SU-DHL-6 (cell line): ENCODE data around the gene NOTO.
"Not testable (repeated sequence)": the region's sequence is repeated elsewhere in the genome, so short reads cannot be mapped to it uniquely, and the experiment has no call there.

ENCODE experiments used
- H2AFZ ChIP-seq: fragments of 200-600 bp; sonication (generic); 2 replicates; pipeline ENCODE4 v1.6.1; 2014; ENCODE audit warnings: low read depth, mild to moderate bottlenecking, moderate library complexity, mixed read lengths, antibody characterized with exemption, low read length; ENCODE audit not compliant: severe bottlenecking
- H3F3A ChIP-seq: fragments of 200-600 bp; shearing (Covaris generic); 2 replicates; pipeline ENCODE4 v1.6.0; 2016; ENCODE audit warnings: antibody characterized with exemption, mild to moderate bottlenecking; ENCODE audit not compliant: insufficient read depth
- H3K27ac ChIP-seq: fragments of 200-600 bp; sonication (generic); 2 replicates; pipeline ENCODE4 v1.5.1; 2016; ENCODE audit warnings: low read depth, mild to moderate bottlenecking, low read length, moderate library complexity, mixed read lengths
- H3K27me3 ChIP-seq: fragments of 200-600 bp; sonication (generic), shearing (Covaris generic); 2 replicates; pipeline ENCODE4 v1.6.0; 2014; ENCODE audit warnings: mild to moderate bottlenecking, low read length
- H3K36me3 ChIP-seq: fragments of 200-600 bp; sonication (generic); 2 replicates; pipeline ENCODE4 v1.6.1; 2014; ENCODE audit warnings: mild to moderate bottlenecking, low read length, mixed read lengths
- H3K4me2 ChIP-seq: fragments of 300-600, 200-600 bp; shearing (Covaris generic), sonication (generic); 2 replicates; pipeline ENCODE4 v1.6.0; 2014; ENCODE audit warnings: low read length, low read depth, mild to moderate bottlenecking; ENCODE audit not compliant: poor library complexity, severe bottlenecking
- H3K4me3 ChIP-seq: fragments of 200-600 bp; sonication (generic); 2 replicates; pipeline ENCODE4 v1.5.1; 2014; ENCODE audit warnings: antibody characterized with exemption, low read length, mild to moderate bottlenecking, mixed read lengths; ENCODE audit not compliant: insufficient read depth, poor library complexity, severe bottlenecking
- H3K79me2 ChIP-seq: fragments of 200-600 bp; sonication (generic); 2 replicates; pipeline ENCODE4 v1.6.1; 2014; ENCODE audit warnings: mild to moderate bottlenecking, low read length, moderate library complexity; ENCODE audit not compliant: insufficient read depth
- H3K9ac ChIP-seq: fragments of 200-600 bp; sonication (generic); 2 replicates; pipeline ENCODE4 v1.7.0; 2014; ENCODE audit warnings: mild to moderate bottlenecking, low read length
- H3K9me2 ChIP-seq: fragments of 200-600 bp; sonication (generic); replicated peaks from 2 replicates; pipeline ENCODE4 v1.6.1; 2014; ENCODE audit warnings: low read length; ENCODE audit not compliant: insufficient read depth
- H3K9me3 ChIP-seq: fragments of 200-600 bp; sonication (generic); 2 replicates; pipeline ENCODE4 v1.6.1; 2014; ENCODE audit warnings: low read length, mixed read lengths; ENCODE audit not compliant: insufficient read depth
- H4K20me1 ChIP-seq: fragments of 200-600 bp; sonication (generic); 2 replicates; pipeline ENCODE4 v1.6.1; 2014; ENCODE audit warnings: low read depth, mild to moderate bottlenecking, antibody characterized with exemption, low read length, moderate library complexity, mixed read lengths
- EZH2phosphoT487 ChIP-seq: fragments of 200-600 bp; sonication (generic), shearing (Covaris generic); conservative IDR thresholded peaks from 2 replicates; pipeline ENCODE4 v1.6.1; 2018; ENCODE audit warnings: mild to moderate bottlenecking, antibody characterized with exemption, low read length, moderate library complexity, mixed read lengths
- TF ChIP-seq, protein P1 (sequence below): fragments of 200-600 bp; sonication (generic); IDR thresholded peaks from one replicate; pipeline ENCODE4 v1.5.1; 2017; ENCODE audit warnings: antibody characterized with exemption, mild to moderate bottlenecking, low read length, moderate library complexity; ENCODE audit not compliant: insufficient read depth, poor library complexity, severe bottlenecking

NOTO gene

DNA sequence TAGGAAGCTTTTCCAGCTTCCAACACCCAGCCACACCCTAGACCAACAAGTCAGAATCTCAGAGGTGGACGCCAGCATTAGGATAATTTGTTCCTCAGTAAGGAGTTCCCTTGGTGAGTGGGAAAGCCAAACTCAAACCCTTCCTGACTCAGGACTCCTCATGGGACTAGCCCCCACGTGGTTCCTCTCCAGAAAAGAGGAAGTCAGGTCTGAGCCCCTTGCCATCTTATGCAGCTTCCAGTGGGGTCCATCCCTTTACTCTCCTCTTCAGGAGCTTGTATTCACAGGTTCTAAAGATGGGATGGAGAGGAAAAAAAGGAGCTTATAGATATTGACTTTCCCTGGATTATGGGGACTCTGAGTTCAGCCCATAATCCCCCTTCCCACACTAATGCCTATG is 14.8 kb upstream of the NOTO start:
- Histone ChIP-seq H3K27ac (no peak overlapping the region), H3K9ac (no peak overlapping the region), H3F3A (no peaks in the 10 kb centered on the region), H3K36me3 (no peaks in the 10 kb centered on the region), H3K9me2 (no peaks in the 10 kb centered on the region), H3K4me3 (no peak overlapping the region), H3K79me2 (no peaks in the 10 kb centered on the region), H3K27me3 (no peaks in the 10 kb centered on the region), H2AFZ (no peak overlapping the region), H3K4me2 (no peak overlapping the region), H4K20me1 (no peaks in the 10 kb centered on the region), H3K9me3 (no peaks in the 10 kb centered on the region)
- TF ChIP-seq EZH2phosphoT487: no peak
- TF ChIP-seq, protein P1, sequence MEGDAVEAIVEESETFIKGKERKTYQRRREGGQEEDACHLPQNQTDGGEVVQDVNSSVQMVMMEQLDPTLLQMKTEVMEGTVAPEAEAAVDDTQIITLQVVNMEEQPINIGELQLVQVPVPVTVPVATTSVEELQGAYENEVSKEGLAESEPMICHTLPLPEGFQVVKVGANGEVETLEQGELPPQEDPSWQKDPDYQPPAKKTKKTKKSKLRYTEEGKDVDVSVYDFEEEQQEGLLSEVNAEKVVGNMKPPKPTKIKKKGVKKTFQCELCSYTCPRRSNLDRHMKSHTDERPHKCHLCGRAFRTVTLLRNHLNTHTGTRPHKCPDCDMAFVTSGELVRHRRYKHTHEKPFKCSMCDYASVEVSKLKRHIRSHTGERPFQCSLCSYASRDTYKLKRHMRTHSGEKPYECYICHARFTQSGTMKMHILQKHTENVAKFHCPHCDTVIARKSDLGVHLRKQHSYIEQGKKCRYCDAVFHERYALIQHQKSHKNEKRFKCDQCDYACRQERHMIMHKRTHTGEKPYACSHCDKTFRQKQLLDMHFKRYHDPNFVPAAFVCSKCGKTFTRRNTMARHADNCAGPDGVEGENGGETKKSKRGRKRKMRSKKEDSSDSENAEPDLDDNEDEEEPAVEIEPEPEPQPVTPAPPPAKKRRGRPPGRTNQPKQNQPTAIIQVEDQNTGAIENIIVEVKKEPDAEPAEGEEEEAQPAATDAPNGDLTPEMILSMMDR: no peak

DNA sequence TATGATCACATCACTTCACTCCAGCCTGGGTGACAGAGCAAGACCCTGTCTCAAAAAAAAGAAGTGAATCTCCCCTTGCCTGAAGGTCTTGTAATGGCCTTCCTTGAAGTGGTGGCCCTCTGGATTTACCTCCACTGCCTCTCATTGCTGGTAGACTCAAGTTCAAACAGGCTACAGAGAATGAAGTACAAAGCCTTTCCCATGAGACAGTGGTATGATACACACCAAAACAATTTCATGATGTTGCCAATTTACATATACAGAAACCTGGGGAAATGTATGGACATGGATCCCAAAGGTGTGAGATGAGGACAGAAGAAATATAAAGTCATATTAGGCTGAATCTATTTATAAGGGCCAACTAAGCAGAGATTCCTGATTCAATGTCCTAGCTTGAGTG is 4.8 kb upstream of the NOTO start:
- no peaks in the 10 kb centered on the region for H3K27me3 ChIP-seq
- H3K9me2 ChIP-seq: no peaks in the 10 kb centered on the region
- H3K9ac ChIP-seq: no peak overlapping the region
- no peak overlapping the region for H3K4me3 ChIP-seq
- H3K9me3 ChIP-seq: no peaks in the 10 kb centered on the region
- TF ChIP-seq, protein P1: no peak
- TF ChIP-seq EZH2phosphoT487: no peak
- no peaks in the 10 kb centered on the region for H3K36me3 ChIP-seq
- H2AFZ ChIP-seq: no peak overlapping the region
- no peak overlapping the region for H3K4me2 ChIP-seq
- no peaks in the 10 kb centered on the region for H3K79me2 ChIP-seq
- H4K20me1 ChIP-seq: no peaks in the 10 kb centered on the region
- H3F3A ChIP-seq: no peaks in the 10 kb centered on the region
- H3K27ac ChIP-seq: no peak overlapping the region

DNA sequence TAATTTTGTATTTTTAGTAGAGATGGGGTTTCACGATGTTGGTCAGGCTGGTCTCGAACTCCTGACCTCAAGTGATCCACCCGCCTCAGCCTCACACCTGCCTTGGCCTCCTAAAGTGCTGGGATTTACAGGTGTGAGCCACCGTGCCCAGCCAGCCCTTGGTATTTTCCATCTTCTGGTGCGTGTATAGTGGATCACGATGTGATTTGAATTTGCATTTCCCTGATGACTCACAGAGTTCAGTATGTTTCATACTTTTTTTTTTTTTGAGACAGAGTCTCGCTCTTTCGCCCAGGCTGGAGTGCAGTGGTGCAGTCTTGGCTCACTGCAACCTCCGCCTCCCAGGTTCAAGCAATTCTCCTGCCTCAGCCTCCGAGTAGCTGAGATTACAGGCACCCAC is 2.1 kb upstream of the NOTO start:
- H3K27ac ChIP-seq, H3F3A ChIP-seq, H3K9me2 ChIP-seq, H3K9ac ChIP-seq, H4K20me1 ChIP-seq, H3K27me3 ChIP-seq, H3K4me3 ChIP-seq, H3K4me2 ChIP-seq, H3K79me2 ChIP-seq, H3K36me3 ChIP-seq, H3K9me3 ChIP-seq, H2AFZ ChIP-seq: not testable (repeated sequence)

DNA sequence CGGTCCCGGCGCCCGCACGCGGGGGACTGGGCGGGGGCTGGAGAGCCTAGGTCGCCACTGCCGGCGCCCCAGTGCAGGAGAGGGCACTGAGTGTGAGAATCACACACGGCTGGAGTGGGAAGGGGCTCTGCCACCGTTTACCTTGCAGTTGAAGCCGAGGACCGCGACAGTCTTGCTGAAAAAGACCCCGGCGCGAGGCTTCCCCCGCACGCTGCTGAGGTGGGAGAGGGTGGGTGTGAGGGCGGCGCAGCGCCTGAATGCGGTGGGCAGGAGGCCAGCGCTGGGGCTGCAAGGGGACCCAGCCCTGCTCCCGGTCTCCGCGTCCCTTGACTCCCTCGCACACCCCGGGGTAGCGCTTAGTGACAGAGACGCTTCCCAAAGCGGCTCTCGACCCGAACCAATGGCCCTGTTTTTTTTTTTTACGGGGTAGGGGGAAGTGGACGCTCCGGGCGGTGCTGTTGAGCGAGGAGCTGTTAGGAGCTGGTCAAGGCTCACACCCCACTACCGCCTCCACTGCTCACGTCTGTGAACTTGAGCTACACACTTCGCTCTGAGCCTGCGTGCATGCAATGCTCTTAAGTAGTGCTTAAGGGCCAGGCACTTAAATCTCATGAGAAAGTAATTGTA is 794 bp downstream of the NOTO start:
- H3K9ac ChIP-seq: no peak overlapping the region

More for the DNA sequence above, 794 bp downstream of the NOTO start:
- H3K27me3 ChIP-seq: no peaks in the 10 kb centered on the region
- no peak overlapping the region for H3K27ac ChIP-seq
- H3K79me2 ChIP-seq: no peaks in the 10 kb centered on the region
- TF ChIP-seq, protein P1: no peak
- TF ChIP-seq EZH2phosphoT487: no peak
- H3F3A ChIP-seq: no peaks in the 10 kb centered on the region
- H4K20me1 ChIP-seq: no peaks in the 10 kb centered on the region
- H3K9me2 ChIP-seq: no peaks in the 10 kb centered on the region
- no peaks in the 10 kb centered on the region for H3K36me3 ChIP-seq
- H3K9me3 ChIP-seq: no peaks in the 10 kb centered on the region
- no peak overlapping the region for H2AFZ ChIP-seq
- H3K4me3 ChIP-seq: no peak overlapping the region
- no peak overlapping the region for H3K4me2 ChIP-seq
